Cardiac muscle cell (in vitro differentiated cells and primary cell): Measurements from ENCODE around the gene ANKMY1. TPM values are rescaled to one million over a fixed set of nuclear protein-coding genes. Genes with fewer than 3 reads are reported as not detected.

Experiments used
- DNase-seq, 2 donors: peaks; one replicate each; pipeline versions ENCODE4 v3.0.0 to v3.0.0-alpha.2; 2010 to 2017; ENCODE audit warnings: low read depth in 1 of 2, low spot score in 1 of 2
- H3K27ac ChIP-seq: fragments of 200-600 bp; sonication (generic); 2 replicates; pipeline ENCODE4 v1.5.1; 2016
- H3K27me3 ChIP-seq: fragments of 200-600 bp; sonication (generic); 2 replicates; pipeline ENCODE4 v1.6.0; 2016; ENCODE audit warnings: control low read depth
- H3K36me3 ChIP-seq: fragments of 200-600 bp; sonication (generic); 2 replicates; pipeline ENCODE4 v1.5.1; 2016; ENCODE audit warnings: control low read depth
- H3K4me1 ChIP-seq: fragments of 200-600 bp; sonication (generic); 2 replicates; pipeline ENCODE4 v1.8.1; 2017; ENCODE audit warnings: low read depth, mild to moderate bottlenecking, mixed run types
- H3K4me3 ChIP-seq: fragments of 200-600 bp; sonication (generic); 2 replicates; pipeline ENCODE4 v1.5.1; 2016; ENCODE audit warnings: mild to moderate bottlenecking
- H3K9me3 ChIP-seq: fragments of 200-600 bp; sonication (generic); 2 replicates; pipeline ENCODE4 v1.5.1; 2017; ENCODE audit warnings: low read depth, mild to moderate bottlenecking, control low read depth
- polyA plus RNA-seq: library from polyadenylated mRNA; unstranded; fragments of >200 nt; fragmentation: Nextera tagmentation; extraction: Ambion mirVana; gene quantifications from 2 replicates; pipeline ENCODE4 v1.2.1, GENCODE V29; 2016
- total RNA-seq: library from RNA; depleted of rRNA; stranded (reverse); fragments of >200 nt; gene quantifications from 2 replicates; pipeline ENCODE4 v1.2.3, GENCODE V29; 2016
- TF ChIP-seq, protein P1 (sequence below): IDR thresholded peaks from 2 replicates; pipeline ENCODE4 v1.5.1; 2012; ENCODE audit warnings: low read depth, mild to moderate bottlenecking, low read length

ANKMY1 gene
- total and polyA plus RNA-seq, 2 experiments from 2014 or later, result 7.6 to 10.8 TPM

DNA sequence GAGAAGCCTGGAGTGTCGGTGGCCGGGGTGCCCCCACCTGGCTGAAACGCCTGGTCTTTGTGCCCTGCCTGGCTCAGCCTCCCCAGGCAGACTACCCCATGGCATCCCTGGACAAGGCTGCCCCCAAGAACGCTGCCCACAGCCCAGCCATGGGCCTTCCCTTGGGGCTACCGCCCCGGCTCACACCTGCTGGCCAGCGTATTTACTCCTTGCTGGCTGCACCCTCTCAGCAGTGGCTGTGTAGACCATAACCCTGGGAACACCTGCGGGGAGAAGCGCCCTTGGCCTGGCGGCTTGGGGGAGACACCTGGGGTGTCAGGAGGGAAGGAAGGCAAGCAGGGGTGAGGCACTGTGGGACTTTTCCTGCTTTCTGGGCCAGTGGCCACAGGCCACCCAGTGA, 46.1 kb upstream of the ANKMY1 start:
- H3K4me1 ChIP-seq, result peaks cover 3% of the 10 kb centered on the region
- no peaks in the 10 kb centered on the region for H3K27me3 ChIP-seq
- H3K36me3 ChIP-seq, result no peaks in the 10 kb centered on the region
- TF ChIP-seq, protein P1, sequence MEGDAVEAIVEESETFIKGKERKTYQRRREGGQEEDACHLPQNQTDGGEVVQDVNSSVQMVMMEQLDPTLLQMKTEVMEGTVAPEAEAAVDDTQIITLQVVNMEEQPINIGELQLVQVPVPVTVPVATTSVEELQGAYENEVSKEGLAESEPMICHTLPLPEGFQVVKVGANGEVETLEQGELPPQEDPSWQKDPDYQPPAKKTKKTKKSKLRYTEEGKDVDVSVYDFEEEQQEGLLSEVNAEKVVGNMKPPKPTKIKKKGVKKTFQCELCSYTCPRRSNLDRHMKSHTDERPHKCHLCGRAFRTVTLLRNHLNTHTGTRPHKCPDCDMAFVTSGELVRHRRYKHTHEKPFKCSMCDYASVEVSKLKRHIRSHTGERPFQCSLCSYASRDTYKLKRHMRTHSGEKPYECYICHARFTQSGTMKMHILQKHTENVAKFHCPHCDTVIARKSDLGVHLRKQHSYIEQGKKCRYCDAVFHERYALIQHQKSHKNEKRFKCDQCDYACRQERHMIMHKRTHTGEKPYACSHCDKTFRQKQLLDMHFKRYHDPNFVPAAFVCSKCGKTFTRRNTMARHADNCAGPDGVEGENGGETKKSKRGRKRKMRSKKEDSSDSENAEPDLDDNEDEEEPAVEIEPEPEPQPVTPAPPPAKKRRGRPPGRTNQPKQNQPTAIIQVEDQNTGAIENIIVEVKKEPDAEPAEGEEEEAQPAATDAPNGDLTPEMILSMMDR, result no peak
- no peaks in the 10 kb centered on the region for H3K9me3 ChIP-seq
- H3K4me3 ChIP-seq, result no peak overlapping the region
- no peak for DNase-seq
- H3K27ac ChIP-seq, result peak overlapping the region; percentile 64

DNA sequence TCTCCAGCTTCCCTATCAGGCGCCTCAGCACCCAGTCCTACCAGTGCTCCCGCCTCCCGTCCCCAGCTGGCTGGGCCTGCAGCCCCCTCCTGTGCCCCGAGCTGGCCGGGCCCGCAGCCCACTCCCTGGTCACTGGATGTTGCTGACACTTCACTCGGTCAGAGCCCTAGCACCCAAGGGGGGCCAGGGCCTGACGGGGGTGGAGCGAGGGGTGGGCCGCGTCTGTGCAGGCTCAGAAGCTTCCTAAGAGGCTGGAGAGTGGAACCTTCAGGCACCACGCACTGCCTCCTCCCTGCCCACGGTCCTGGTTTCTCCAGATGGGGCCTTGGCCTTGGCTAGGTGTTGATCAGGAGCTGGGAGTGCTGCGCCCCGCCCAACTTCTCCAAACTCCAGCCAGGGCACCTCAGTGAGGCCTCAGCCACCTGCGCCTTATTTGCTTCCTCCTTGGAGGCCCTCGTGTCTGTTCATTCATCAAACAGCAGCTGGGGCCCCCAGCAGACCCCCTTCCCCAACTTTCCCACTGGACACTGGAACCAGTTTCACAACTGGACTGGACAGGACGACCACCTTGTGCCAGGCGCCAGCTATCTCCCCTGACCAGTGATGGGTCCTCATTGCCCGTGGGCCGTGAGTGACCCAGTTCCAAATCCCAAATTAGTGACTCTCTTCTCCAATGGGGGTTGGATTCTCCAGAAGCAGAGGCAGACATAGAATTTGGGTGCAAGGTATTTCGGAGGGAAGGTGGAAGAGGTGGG, 45.5 kb upstream of the ANKMY1 start:
- Histone ChIP-seq H3K27ac (no peak overlapping the region), H3K27me3 (no peaks in the 10 kb centered on the region), H3K36me3 (no peaks in the 10 kb centered on the region), H3K4me3 (no peak overlapping the region), H3K9me3 (no peaks in the 10 kb centered on the region), H3K4me1 (peaks cover 3% of the 10 kb centered on the region)
- TF ChIP-seq, protein P1, result no peak
- DNase-seq, result no peak

DNA sequence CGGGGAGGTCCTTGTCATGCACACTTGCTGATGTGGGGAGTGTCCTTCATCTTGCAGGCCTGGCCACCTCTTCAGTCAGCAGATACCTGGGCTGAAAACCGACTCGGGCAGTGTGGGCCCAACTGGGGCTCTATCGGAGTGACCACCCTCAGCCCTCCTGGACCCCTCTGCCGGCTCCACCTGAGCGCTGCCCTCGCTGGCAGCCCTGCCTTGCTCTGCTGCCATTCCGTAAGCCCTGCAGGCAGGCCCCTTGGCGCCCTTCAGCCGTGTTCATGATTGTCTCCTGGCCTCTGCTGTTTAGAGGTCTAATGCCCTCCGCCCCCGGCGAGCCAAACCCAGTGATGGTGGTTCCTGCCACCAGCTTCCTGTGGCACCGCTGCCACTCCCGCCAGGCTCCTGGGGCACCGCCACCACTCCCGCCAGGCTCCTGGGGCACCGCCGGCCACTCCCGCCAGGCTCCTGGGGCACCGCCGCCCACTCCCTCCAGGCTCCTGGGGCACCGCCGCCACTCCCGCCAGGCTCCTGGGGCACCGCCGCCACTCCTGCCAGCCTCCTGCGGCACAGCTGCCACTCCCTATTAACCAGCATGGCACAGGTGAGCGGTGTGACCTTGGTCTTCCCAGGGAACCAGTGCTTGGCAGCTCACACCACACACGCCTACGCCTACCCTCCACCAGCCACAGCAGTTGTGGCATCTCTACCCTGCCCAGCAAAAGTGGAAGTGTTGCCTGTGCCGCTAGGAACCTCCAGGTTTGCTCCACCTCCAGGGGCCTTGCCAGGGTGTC, 44.7 kb upstream of the ANKMY1 start:
- H3K9me3 ChIP-seq, result no peaks in the 10 kb centered on the region
- TF ChIP-seq, protein P1, result no peak
- no peak overlapping the region for H3K4me3 ChIP-seq
- no peaks in the 10 kb centered on the region for H3K36me3 ChIP-seq
- H3K27me3 ChIP-seq, result no peaks in the 10 kb centered on the region
- no peak overlapping the region for H3K27ac ChIP-seq
- no peak for DNase-seq
- peaks cover 3% of the 10 kb centered on the region for H3K4me1 ChIP-seq

DNA sequence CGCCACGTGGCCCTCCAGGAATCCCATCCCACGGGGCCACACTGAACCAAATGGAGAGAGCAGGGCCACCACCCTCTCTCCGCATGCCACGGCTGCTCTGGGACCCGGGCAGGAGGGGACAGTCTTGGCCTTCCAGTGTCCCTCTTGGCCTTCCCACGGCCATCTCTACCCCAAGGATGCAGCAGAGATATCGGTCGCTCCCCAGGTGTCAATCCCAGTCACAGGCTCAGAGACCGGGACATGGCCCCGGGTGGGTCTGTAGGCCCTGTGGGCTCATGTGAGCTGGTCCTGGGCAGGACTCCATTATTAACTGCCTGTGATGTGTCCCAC, 44.0 kb upstream of the ANKMY1 start:
- Histone ChIP-seq H3K36me3 (no peaks in the 10 kb centered on the region), H3K4me3 (no peak overlapping the region), H3K9me3 (no peaks in the 10 kb centered on the region), H3K27me3 (no peaks in the 10 kb centered on the region), H3K4me1 (peaks cover 3% of the 10 kb centered on the region), H3K27ac (no peak overlapping the region)
- no peak for DNase-seq
- TF ChIP-seq, protein P1, result no peak

DNA sequence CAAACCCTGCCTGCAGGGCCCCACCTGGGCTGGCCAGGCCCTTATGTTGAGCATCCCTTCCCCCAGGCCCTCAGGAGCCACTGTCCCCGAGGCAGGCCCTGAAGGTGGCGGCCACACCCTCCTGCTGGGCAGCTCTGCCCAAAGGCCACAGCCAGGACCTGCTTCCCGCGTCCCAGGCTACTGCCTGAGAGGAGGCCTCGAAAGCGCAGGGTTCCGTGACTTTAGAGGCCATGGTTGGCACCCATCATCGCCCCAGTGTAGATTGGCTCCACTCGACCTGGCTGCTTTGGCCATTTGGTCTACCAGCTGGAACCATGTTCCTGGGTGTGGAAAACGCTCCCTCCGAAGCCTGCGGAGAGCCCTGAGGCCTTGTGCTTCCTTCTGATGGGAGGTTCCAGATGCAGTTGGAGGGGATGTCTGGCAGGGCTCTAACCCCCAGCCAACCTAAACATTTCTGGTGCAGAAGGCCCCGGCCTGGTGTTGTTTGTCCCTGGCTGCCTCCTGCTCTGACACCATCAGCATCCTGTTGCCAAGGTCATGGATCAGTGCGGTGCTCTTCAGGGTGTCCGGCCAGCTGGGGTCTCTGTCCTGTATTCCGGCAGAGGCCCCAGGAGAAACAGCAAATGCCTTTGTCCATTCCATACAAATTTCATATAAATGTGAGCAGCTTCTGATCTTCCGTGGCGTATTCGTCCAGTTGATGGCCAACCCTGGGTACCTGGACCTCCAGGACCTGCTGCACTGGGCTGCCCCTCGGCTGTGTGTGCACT, 43.5 kb upstream of the ANKMY1 start:
- Histone ChIP-seq H3K9me3 (no peaks in the 10 kb centered on the region), H3K36me3 (no peaks in the 10 kb centered on the region), H3K27ac (no peak overlapping the region), H3K4me3 (no peak overlapping the region), H3K4me1 (peaks cover 3% of the 10 kb centered on the region), H3K27me3 (no peaks in the 10 kb centered on the region)
- DNase-seq, result no peak
- TF ChIP-seq, protein P1, result no peak
